Stomach (tissue), 9 donors: ENCODE data around the gene FSHR. TPM values are rescaled to one million over a fixed set of nuclear protein-coding genes. Genes with fewer than 3 reads are reported as not detected.

ENCODE experiments used
- DNase-seq, 2 donors: peaks; one replicate each; pipeline versions ENCODE4 v3.0.0 to v3.0.0-alpha.2; 2013 to 2019
- H3K27ac ChIP-seq, 5 donors: fragments of 200-600 bp in 4 of 5; sonication (generic) in 4 of 5; one replicate each; pipeline ENCODE4 v1.5.1; 2013 to 2019; ENCODE audit warnings: mild to moderate bottlenecking in 1 of 5, moderate library complexity in 1 of 5
- H3K27me3 ChIP-seq, 3 donors: fragments of 200-600 bp; sonication (generic); one replicate each; pipeline ENCODE4 v1.5.1; 2017 to 2019; ENCODE audit warnings: mixed run types in 1 of 3
- H3K36me3 ChIP-seq, 4 donors: fragments of 200-600 bp; sonication (generic); 1 replicate in 3 of 4; 2 replicates in 1 of 4; pipeline ENCODE4 v1.5.1; 2016 to 2019
- H3K4me1 ChIP-seq, 4 donors: fragments of 200-600 bp; sonication (generic); one replicate each; pipeline ENCODE4 v1.5.1; 2016 to 2019
- H3K4me3 ChIP-seq, 4 donors: fragments of 200-600 bp; sonication (generic) in 3 of 4; one replicate each; pipeline ENCODE4 v1.5.1; 2016 to 2019; ENCODE audit warnings: mild to moderate bottlenecking in 1 of 4
- H3K9me3 ChIP-seq, 4 donors: fragments of 200-600 bp; sonication (generic); one replicate each; pipeline ENCODE4 v1.5.1; 2016 to 2019
- EP300 ChIP-seq: sonication (generic); formaldehyde crosslinking; IDR thresholded peaks from one replicate; pipeline ENCODE4 v1.6.1; 2017; ENCODE audit warnings: antibody characterized with exemption
- POLR2A ChIP-seq, 4 donors: fragments of 450-650 bp; IDR thresholded peaks; one replicate each; pipeline ENCODE4 v1.6.1; 2016; ENCODE audit warnings: antibody characterized with exemption in 4 of 4, control low read depth in 2 of 4, mild to moderate bottlenecking in 1 of 4, moderate library complexity in 1 of 4
- POLR2AphosphoS5 ChIP-seq, 3 donors: sonication (generic); formaldehyde crosslinking; IDR thresholded peaks; one replicate each; pipeline ENCODE4 v1.6.1; 2016; ENCODE audit warnings: antibody characterized with exemption in 3 of 3
- WGBS, 5 donors: extraction: QIAGEN DNeasy Blood & Tissue Kit in 3 of 5; methylation state at CpG; one replicate each; pipeline versions ENCODE4 v1.1.5 to v1.1.7; 2013 to 2018; 5-methylcytosine and 5-hydroxymethylcytosine counted together
- intact Hi-C: fragments of 100-400 bp; cut with DNase I; formaldehyde crosslinking; loops from one replicate; pipeline ENCODE4 v1.15.1; 2023; ENCODE audit warnings: low total_unique reads
- polyA plus RNA-seq, 3 donors: library from polyadenylated mRNA; stranded (reverse); fragments of 200-250 nt; gene quantifications; one replicate each; pipeline ENCODE4 v1.2.3, GENCODE V29; 2013
- total RNA-seq, 5 donors: library from RNA; depleted of rRNA; stranded (reverse); fragments of >200 nt; gene quantifications; one replicate each; pipeline versions ENCODE4 v1.1.0 to v1.2.3, GENCODE V29; 2014 to 2016
- TF ChIP-seq, protein P1 (sequence below), 7 experiments: fragments of 450-650 bp in 4 of 7; fragments of 200-600 bp in 3 of 7; sonication (generic) in 3 of 7; IDR thresholded peaks; one replicate each; pipeline ENCODE4 v1.5.1; 2016 to 2019; ENCODE audit warnings: antibody characterized with exemption in 7 of 7, control low read depth in 2 of 7, mild to moderate bottlenecking in 1 of 7
- donor health status: healthy with polysubstance abuse.
- donor health status: Bipolar disorder and iron deficiency.
- donor health status: healthy.

FSHR gene
- total and polyA plus RNA-seq, 8 donors, result not detected

DNA sequence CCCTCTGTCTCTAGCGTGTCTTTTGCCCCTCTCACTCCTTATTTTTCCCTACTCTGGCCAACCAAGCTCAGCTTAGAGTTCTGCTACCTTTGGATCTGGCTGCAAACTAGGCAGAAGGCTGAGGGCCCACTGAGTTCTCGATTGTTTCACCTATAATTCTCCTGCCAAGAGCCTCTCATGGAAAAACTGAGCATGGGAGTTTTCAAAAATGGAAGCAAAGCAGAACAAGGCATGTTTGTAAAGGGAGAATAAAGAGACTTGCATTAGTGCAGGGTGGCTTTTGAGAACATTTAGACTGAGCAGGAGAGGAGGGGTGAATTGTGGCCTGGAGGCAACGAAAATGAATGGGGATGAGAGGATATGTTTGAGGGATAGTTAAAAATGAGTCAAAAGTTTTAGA, 45.9 kb downstream of the FSHR start:
- WGBS, 5 donors, result 42 to 55% (median 49%) methylated on average over 3 of the region's 3 CpGs

DNA sequence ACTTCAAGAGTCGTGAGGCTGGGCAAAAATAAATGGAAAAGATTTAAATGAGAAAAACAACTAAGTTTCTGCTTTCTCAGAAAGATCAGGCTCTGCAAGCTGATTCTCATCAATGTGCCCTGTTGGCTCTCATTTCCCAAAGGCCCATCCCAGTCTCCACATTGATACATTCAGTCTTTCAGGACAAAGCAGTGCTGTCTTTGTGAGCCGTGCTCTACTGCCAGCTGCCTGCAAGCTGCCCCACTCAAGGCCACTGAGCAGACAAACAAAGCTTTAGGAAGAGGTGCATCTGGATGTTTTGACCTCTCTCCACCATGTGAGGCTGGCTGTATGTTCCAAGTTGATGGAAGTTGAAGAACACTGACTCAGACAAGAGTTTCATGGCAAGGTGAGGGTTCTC, 48.8 kb downstream of the FSHR start:
- intact Hi-C loops, result no loop called here
- no peaks in the 10 kb centered on the region for H3K9me3 ChIP-seq
- H3K36me3 ChIP-seq, result no peaks in the 10 kb centered on the region
- no peak overlapping the region for H3K27ac ChIP-seq
- H3K4me1 ChIP-seq, result no peaks in the 10 kb centered on the region
- H3K27me3 ChIP-seq, result no peaks in the 10 kb centered on the region
- no peak overlapping the region for H3K4me3 ChIP-seq
- WGBS, 5 donors, result 69 to 74% (median 71%) methylated on average over 2 of the region's 2 CpGs
- DNase-seq, result no peak
- no peak for TF ChIP-seq POLR2AphosphoS5 (IDR thresholded peaks at IDR 0.05)
- TF ChIP-seq EP300, result no peak
- no peak for TF ChIP-seq POLR2A (IDR thresholded peaks at IDR 0.05)
- TF ChIP-seq, protein P1, sequence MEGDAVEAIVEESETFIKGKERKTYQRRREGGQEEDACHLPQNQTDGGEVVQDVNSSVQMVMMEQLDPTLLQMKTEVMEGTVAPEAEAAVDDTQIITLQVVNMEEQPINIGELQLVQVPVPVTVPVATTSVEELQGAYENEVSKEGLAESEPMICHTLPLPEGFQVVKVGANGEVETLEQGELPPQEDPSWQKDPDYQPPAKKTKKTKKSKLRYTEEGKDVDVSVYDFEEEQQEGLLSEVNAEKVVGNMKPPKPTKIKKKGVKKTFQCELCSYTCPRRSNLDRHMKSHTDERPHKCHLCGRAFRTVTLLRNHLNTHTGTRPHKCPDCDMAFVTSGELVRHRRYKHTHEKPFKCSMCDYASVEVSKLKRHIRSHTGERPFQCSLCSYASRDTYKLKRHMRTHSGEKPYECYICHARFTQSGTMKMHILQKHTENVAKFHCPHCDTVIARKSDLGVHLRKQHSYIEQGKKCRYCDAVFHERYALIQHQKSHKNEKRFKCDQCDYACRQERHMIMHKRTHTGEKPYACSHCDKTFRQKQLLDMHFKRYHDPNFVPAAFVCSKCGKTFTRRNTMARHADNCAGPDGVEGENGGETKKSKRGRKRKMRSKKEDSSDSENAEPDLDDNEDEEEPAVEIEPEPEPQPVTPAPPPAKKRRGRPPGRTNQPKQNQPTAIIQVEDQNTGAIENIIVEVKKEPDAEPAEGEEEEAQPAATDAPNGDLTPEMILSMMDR (IDR thresholded peaks at IDR 0.05), result no peak

More for the DNA sequence above, 45.9 kb downstream of the FSHR start:
- intact Hi-C loops, result no loop called here
- H3K4me3 ChIP-seq, result no peak overlapping the region
- TF ChIP-seq POLR2A (IDR thresholded peaks at IDR 0.05), result no peak
- TF ChIP-seq, protein P1 (IDR thresholded peaks at IDR 0.05), result no peak
- TF ChIP-seq EP300, result no peak
- no peak for TF ChIP-seq POLR2AphosphoS5 (IDR thresholded peaks at IDR 0.05)
- no peaks in the 10 kb centered on the region for H3K9me3 ChIP-seq
- no peak for DNase-seq
- H3K4me1 ChIP-seq, result no peaks in the 10 kb centered on the region
- no peaks in the 10 kb centered on the region for H3K36me3 ChIP-seq
- H3K27me3 ChIP-seq, result no peaks in the 10 kb centered on the region
- no peak overlapping the region for H3K27ac ChIP-seq

DNA sequence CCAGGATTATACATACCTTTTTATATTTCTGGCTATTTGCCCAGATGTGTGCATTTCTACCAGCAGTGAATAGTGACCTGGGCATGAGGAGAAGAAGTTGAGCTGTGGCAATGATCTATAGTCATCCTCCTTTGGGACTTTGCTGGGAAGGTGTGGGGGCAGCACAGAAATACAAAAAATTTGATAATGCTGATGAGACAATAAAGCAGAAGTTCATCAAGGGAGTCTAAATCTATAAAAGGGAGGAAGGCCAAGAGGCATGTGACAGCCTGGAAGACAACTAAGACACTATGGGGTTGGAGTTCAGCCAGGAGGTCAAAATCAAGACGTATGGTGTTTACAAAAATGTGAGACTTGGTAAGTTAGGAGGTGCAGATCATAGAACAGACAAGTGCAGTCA, 52.2 kb downstream of the FSHR start:
- Histone ChIP-seq H3K27ac (no peak overlapping the region), H3K4me1 (no peaks in the 10 kb centered on the region), H3K36me3 (no peaks in the 10 kb centered on the region), H3K9me3 (no peaks in the 10 kb centered on the region), H3K27me3 (no peaks in the 10 kb centered on the region), H3K4me3 (no peak overlapping the region)
- DNase-seq, result no peak
- intact Hi-C loops, result no loop called here
- TF ChIP-seq, protein P1 (IDR thresholded peaks at IDR 0.05), result no peak
- TF ChIP-seq POLR2A (IDR thresholded peaks at IDR 0.05) (no peak), EP300 (no peak), POLR2AphosphoS5 (IDR thresholded peaks at IDR 0.05) (no peak)
- 30 to 63% (median 33%) methylated on average over 1 of the region's 1 CpG for WGBS, 5 donors

DNA sequence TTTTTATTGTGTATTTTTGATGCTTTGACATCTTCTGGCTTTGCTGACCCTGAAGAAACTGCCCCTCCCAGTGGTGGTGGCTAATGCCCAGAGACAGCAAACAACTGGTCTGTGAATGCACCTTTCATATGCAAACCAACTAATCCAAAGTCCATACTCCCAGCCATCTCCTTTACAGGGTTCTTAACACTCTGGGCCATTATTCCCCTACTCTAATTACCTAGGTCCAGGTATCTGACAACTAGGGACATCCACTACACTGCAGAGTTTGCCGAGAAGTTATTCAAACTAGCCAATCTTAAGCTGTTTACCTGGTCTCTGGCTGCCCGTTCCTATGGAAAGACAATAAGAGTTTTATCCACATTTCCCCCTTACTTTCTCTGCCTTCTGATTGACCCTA, 73.6 kb downstream of the FSHR start:
- DNase-seq, result no peak

More for the DNA sequence above, 73.6 kb downstream of the FSHR start:
- H3K4me3 ChIP-seq, result no peak overlapping the region
- no peak for TF ChIP-seq EP300
- TF ChIP-seq, protein P1 (IDR thresholded peaks at IDR 0.05), result no peak
- TF ChIP-seq POLR2AphosphoS5 (IDR thresholded peaks at IDR 0.05), result no peak
- TF ChIP-seq POLR2A (IDR thresholded peaks at IDR 0.05), result no peak
- H3K9me3 ChIP-seq, result peaks cover 0 to 14% (median 4%) of the 10 kb centered on the region in 4 donors
- WGBS, 5 donors, result 21 to 54% (median 36%) methylated on average over 2 of the region's 2 CpGs
- intact Hi-C loops, result no loop called here
- no peaks in the 10 kb centered on the region for H3K27me3 ChIP-seq
- H3K4me1 ChIP-seq, result no peaks in the 10 kb centered on the region
- H3K36me3 ChIP-seq, result no peaks in the 10 kb centered on the region
- H3K27ac ChIP-seq, result no peak overlapping the region
